ENCODE results near the gene CDH4. TPM values are rescaled to one million over a fixed set of nuclear protein-coding genes. Genes with fewer than 3 reads are reported as not detected.

CDH4 gene
- total RNA-seq, 1 experiment from 2014 or later, result not detected

DNA sequence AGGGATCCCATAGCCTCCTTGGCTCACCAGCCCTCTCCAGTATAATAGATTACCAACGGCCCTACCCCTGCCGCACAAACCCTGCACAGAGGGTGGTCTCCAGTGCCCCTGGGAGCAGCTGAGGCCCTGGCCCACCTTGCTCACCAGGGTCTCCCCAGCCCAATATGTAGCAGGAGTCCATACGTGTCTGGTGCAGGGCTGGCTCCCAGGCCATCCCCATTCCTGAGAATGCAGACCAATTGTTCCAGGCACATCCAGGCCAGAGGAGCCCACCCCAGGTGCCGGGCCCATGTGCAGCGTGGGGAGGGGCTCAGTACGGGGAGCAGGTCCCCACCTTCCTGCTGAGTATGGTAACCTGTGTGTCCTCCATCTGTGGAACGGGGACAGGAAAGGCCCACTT, 561.7 kb downstream of the CDH4 start:
- CTCF ChIA-PET, result no interaction called here
- ATAC-seq (no peak), DNase-seq (ENCODE audit: low read depth, low spot score) (no peak)
- no peaks in the 10 kb centered on the region for H3K9me3 ChIP-seq (ENCODE audit: control insufficient read depth, insufficient read depth, low read depth, low read length)
- TF ChIP-seq POLR2AphosphoS5 (IDR thresholded peaks at IDR 0.05; ENCODE audit: low read depth, low read length), result no peak
- TF ChIP-seq, protein P1, sequence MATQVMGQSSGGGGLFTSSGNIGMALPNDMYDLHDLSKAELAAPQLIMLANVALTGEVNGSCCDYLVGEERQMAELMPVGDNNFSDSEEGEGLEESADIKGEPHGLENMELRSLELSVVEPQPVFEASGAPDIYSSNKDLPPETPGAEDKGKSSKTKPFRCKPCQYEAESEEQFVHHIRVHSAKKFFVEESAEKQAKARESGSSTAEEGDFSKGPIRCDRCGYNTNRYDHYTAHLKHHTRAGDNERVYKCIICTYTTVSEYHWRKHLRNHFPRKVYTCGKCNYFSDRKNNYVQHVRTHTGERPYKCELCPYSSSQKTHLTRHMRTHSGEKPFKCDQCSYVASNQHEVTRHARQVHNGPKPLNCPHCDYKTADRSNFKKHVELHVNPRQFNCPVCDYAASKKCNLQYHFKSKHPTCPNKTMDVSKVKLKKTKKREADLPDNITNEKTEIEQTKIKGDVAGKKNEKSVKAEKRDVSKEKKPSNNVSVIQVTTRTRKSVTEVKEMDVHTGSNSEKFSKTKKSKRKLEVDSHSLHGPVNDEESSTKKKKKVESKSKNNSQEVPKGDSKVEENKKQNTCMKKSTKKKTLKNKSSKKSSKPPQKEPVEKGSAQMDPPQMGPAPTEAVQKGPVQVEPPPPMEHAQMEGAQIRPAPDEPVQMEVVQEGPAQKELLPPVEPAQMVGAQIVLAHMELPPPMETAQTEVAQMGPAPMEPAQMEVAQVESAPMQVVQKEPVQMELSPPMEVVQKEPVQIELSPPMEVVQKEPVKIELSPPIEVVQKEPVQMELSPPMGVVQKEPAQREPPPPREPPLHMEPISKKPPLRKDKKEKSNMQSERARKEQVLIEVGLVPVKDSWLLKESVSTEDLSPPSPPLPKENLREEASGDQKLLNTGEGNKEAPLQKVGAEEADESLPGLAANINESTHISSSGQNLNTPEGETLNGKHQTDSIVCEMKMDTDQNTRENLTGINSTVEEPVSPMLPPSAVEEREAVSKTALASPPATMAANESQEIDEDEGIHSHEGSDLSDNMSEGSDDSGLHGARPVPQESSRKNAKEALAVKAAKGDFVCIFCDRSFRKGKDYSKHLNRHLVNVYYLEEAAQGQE (IDR thresholded peaks at IDR 0.05; ENCODE audit: insufficient read depth in 1 of 2, low read depth in 2 of 2, low read length in 1 of 2), result no peak
- no peak for TF ChIP-seq TCF7L2 (IDR thresholded peaks at IDR 0.05; ENCODE audit: low read depth, low read length)
- no peak for TF ChIP-seq SIN3A (IDR thresholded peaks at IDR 0.05; ENCODE audit: borderline replicate concordance, insufficient read depth, low read depth, low read length)
- TF ChIP-seq, protein P2, sequence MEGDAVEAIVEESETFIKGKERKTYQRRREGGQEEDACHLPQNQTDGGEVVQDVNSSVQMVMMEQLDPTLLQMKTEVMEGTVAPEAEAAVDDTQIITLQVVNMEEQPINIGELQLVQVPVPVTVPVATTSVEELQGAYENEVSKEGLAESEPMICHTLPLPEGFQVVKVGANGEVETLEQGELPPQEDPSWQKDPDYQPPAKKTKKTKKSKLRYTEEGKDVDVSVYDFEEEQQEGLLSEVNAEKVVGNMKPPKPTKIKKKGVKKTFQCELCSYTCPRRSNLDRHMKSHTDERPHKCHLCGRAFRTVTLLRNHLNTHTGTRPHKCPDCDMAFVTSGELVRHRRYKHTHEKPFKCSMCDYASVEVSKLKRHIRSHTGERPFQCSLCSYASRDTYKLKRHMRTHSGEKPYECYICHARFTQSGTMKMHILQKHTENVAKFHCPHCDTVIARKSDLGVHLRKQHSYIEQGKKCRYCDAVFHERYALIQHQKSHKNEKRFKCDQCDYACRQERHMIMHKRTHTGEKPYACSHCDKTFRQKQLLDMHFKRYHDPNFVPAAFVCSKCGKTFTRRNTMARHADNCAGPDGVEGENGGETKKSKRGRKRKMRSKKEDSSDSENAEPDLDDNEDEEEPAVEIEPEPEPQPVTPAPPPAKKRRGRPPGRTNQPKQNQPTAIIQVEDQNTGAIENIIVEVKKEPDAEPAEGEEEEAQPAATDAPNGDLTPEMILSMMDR (IDR thresholded peaks at IDR 0.05), result no peak
- intact Hi-C loops (cut with micrococcal nuclease; ENCODE audit: unreplicated experiment), result no loop called here
- BruUV-seq (replicated peaks), result no TSS peak
- H3K4me1 ChIP-seq (ENCODE audit: control insufficient read depth, insufficient read depth, low read length), result no peaks in the 10 kb centered on the region
- peaks cover 2% of the 10 kb centered on the region; the same call in 1 of the 2 replicates for H3K27me3 ChIP-seq (ENCODE audit: control insufficient read depth, insufficient read depth, low read length)
- POLR2A ChIA-PET, result no interaction called here
- H3K27ac ChIP-seq (ENCODE audit: low read length), result no peak overlapping the region
- no peak overlapping the region for H3K4me3 ChIP-seq (ENCODE audit: low read depth in 2 of 2, low read length in 2 of 2)
- in situ Hi-C loops (cut with HindIII; ENCODE audit: low pct_unique_long_range_greater_than_20kb, low sequenced_read_pairs), result no loop called here
- H3K36me3 ChIP-seq (ENCODE audit: control insufficient read depth, insufficient read depth, low read length), result no peaks in the 10 kb centered on the region

GRCh38 chr20:61814244-61814643, 562.2 kb downstream of the CDH4 start:
- ChIA-PET CTCF (no interaction called here), POLR2A (no interaction called here)
- in situ Hi-C loops (cut with HindIII; ENCODE audit: low pct_unique_long_range_greater_than_20kb, low sequenced_read_pairs), result no loop called here
- DNase-seq (ENCODE audit: low read depth, low spot score) (no peak), ATAC-seq (no peak)
- TF ChIP-seq POLR2AphosphoS5 (IDR thresholded peaks at IDR 0.05; ENCODE audit: low read depth, low read length) (no peak), SIN3A (IDR thresholded peaks at IDR 0.05; ENCODE audit: borderline replicate concordance, insufficient read depth, low read depth, low read length) (no peak), TCF7L2 (IDR thresholded peaks at IDR 0.05; ENCODE audit: low read depth, low read length) (no peak)
- intact Hi-C loops (cut with micrococcal nuclease; ENCODE audit: unreplicated experiment), result no loop called here
- Histone ChIP-seq H3K4me1 (ENCODE audit: control insufficient read depth, insufficient read depth, low read length) (no peaks in the 10 kb centered on the region), H3K36me3 (ENCODE audit: control insufficient read depth, insufficient read depth, low read length) (no peaks in the 10 kb centered on the region), H3K9me3 (ENCODE audit: control insufficient read depth, insufficient read depth, low read depth, low read length) (no peaks in the 10 kb centered on the region), H3K27me3 (ENCODE audit: control insufficient read depth, insufficient read depth, low read length) (peaks cover 2% of the 10 kb centered on the region; the same call in 1 of the 2 replicates), H3K27ac (ENCODE audit: low read length) (no peak overlapping the region), H3K4me3 (ENCODE audit: low read depth in 2 of 2, low read length in 2 of 2) (no peak overlapping the region)
- BruUV-seq (replicated peaks), result no TSS peak

GRCh38 chr20:61814726-61815125, 562.7 kb downstream of the CDH4 start:
- H3K9me3 ChIP-seq (ENCODE audit: control insufficient read depth, insufficient read depth, low read depth, low read length), result no peaks in the 10 kb centered on the region
- CTCF ChIA-PET, result no interaction called here
- H3K4me1 ChIP-seq (ENCODE audit: control insufficient read depth, insufficient read depth, low read length), result no peaks in the 10 kb centered on the region
- intact Hi-C loops (cut with micrococcal nuclease; ENCODE audit: unreplicated experiment), result no loop called here
- DNase-seq (ENCODE audit: low read depth, low spot score) (no peak), ATAC-seq (no peak)
- H3K27ac ChIP-seq (ENCODE audit: low read length), result no peak overlapping the region
- peaks cover 2% of the 10 kb centered on the region; the same call in 1 of the 2 replicates for H3K27me3 ChIP-seq (ENCODE audit: control insufficient read depth, insufficient read depth, low read length)
- POLR2A ChIA-PET, result no interaction called here
- BruUV-seq (replicated peaks), result no TSS peak
- TF ChIP-seq, protein P1 (IDR thresholded peaks at IDR 0.05; ENCODE audit: insufficient read depth in 1 of 2, low read depth in 2 of 2, low read length in 1 of 2), result no peak
- TF ChIP-seq SIN3A (IDR thresholded peaks at IDR 0.05; ENCODE audit: borderline replicate concordance, insufficient read depth, low read depth, low read length) (no peak), POLR2AphosphoS5 (IDR thresholded peaks at IDR 0.05; ENCODE audit: low read depth, low read length) (no peak), TCF7L2 (IDR thresholded peaks at IDR 0.05; ENCODE audit: low read depth, low read length) (no peak)
- TF ChIP-seq, protein P2 (IDR thresholded peaks at IDR 0.05), result no peak
- H3K4me3 ChIP-seq (ENCODE audit: low read depth in 2 of 2, low read length in 2 of 2), result no peak overlapping the region
- in situ Hi-C loops (cut with HindIII; ENCODE audit: low pct_unique_long_range_greater_than_20kb, low sequenced_read_pairs), result no loop called here
- H3K36me3 ChIP-seq (ENCODE audit: control insufficient read depth, insufficient read depth, low read length), result no peaks in the 10 kb centered on the region
